ENCODE results near the gene DHX35.

- TF ChIP-seq, protein P1, sequence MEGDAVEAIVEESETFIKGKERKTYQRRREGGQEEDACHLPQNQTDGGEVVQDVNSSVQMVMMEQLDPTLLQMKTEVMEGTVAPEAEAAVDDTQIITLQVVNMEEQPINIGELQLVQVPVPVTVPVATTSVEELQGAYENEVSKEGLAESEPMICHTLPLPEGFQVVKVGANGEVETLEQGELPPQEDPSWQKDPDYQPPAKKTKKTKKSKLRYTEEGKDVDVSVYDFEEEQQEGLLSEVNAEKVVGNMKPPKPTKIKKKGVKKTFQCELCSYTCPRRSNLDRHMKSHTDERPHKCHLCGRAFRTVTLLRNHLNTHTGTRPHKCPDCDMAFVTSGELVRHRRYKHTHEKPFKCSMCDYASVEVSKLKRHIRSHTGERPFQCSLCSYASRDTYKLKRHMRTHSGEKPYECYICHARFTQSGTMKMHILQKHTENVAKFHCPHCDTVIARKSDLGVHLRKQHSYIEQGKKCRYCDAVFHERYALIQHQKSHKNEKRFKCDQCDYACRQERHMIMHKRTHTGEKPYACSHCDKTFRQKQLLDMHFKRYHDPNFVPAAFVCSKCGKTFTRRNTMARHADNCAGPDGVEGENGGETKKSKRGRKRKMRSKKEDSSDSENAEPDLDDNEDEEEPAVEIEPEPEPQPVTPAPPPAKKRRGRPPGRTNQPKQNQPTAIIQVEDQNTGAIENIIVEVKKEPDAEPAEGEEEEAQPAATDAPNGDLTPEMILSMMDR (conservative IDR thresholded peaks at IDR 0.05; ENCODE audit: low read depth in 2 of 2), result no peak
- TF ChIP-seq EZH2 (IDR thresholded peaks at IDR 0.05; ENCODE audit: low read depth, unreplicated experiment), result no peak
- TF ChIP-seq, protein P2, sequence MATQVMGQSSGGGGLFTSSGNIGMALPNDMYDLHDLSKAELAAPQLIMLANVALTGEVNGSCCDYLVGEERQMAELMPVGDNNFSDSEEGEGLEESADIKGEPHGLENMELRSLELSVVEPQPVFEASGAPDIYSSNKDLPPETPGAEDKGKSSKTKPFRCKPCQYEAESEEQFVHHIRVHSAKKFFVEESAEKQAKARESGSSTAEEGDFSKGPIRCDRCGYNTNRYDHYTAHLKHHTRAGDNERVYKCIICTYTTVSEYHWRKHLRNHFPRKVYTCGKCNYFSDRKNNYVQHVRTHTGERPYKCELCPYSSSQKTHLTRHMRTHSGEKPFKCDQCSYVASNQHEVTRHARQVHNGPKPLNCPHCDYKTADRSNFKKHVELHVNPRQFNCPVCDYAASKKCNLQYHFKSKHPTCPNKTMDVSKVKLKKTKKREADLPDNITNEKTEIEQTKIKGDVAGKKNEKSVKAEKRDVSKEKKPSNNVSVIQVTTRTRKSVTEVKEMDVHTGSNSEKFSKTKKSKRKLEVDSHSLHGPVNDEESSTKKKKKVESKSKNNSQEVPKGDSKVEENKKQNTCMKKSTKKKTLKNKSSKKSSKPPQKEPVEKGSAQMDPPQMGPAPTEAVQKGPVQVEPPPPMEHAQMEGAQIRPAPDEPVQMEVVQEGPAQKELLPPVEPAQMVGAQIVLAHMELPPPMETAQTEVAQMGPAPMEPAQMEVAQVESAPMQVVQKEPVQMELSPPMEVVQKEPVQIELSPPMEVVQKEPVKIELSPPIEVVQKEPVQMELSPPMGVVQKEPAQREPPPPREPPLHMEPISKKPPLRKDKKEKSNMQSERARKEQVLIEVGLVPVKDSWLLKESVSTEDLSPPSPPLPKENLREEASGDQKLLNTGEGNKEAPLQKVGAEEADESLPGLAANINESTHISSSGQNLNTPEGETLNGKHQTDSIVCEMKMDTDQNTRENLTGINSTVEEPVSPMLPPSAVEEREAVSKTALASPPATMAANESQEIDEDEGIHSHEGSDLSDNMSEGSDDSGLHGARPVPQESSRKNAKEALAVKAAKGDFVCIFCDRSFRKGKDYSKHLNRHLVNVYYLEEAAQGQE (IDR thresholded peaks at IDR 0.05; ENCODE audit: unreplicated experiment), result no peak
- TF ChIP-seq POLR2AphosphoS5 (IDR thresholded peaks at IDR 0.05; ENCODE audit: low read depth), result no peak
- no peak for TF ChIP-seq ZNF331 (CRISPR knock-in tag; IDR thresholded peaks at IDR 0.05; ENCODE audit: low read depth)
These were observed 557 bp upstream of the DHX35 start for GRCh38 chr20:38961530-38962043.
